Glomerular visceral epithelial cell (primary cell): Measurements from ENCODE around the gene FRAS1.
"Not testable (repeated sequence)": the region's sequence is repeated elsewhere in the genome, so short reads cannot be mapped to it uniquely, and the experiment has no call there.

Experiments used
- DNase-seq: peaks from one replicate; pipeline ENCODE4 v3.0.0-alpha.2; 2016; ENCODE audit errors: extremely low spot score

The FRAS1 gene

DNA sequence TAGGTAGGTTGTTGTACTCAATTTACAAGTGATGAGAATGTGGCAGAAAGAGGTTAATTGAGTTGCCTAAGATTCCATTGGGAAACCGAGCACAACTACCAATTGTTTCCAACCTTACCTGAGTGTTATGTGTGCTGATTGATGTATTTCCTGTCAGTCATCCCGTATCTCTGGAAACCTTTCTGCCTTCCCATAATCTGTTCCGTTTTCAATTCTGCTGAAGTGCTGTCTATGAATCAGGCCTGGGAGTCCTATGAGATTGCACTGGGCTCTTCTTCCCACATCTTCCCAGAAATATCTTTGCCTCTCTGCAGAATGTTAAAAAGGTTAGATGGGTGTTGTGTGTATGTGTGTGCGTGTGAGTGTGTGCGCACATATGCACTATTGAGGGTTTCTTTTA, 264.9 kb downstream of the FRAS1 start:
- no peak for DNase-seq

DNA sequence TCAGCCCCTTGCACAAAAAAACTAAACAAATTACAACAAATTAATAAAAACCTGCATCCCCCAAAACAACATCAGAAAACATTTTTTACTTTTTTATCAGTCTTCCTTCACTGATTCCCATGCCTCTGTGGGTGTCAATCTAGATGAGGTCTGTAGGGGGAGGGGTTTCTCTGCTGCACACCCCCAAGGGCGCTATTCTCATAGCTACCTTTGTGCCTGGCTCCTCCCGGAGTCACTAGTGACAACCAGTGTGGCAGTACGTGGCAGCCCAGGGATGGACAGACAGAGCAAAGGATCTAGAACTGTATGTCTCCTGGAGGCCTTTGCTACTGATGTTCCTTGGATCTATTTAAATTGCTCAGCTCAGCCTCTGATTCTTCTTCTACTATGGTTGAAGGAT, 266.3 kb downstream of the FRAS1 start:
- no peak for DNase-seq

DNA sequence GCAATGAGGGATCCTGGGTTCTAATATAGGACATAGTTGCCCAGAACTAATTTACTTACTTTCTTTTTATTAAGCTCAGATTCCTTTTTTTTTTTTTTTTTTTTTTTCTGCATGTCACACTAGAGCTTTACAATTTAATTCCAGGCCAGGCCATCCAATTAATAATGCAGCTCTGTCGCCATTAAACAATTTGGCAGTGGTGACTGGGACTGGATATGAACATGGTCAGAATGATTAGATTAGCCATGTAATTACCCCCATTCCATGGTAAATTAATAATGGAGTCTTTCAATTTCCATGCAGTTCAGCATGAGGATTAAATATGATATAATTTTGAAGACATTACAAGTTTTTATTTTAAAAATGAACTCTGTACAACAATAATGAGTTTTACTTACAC, 267.5 kb downstream of the FRAS1 start:
- DNase-seq: no peak

DNA sequence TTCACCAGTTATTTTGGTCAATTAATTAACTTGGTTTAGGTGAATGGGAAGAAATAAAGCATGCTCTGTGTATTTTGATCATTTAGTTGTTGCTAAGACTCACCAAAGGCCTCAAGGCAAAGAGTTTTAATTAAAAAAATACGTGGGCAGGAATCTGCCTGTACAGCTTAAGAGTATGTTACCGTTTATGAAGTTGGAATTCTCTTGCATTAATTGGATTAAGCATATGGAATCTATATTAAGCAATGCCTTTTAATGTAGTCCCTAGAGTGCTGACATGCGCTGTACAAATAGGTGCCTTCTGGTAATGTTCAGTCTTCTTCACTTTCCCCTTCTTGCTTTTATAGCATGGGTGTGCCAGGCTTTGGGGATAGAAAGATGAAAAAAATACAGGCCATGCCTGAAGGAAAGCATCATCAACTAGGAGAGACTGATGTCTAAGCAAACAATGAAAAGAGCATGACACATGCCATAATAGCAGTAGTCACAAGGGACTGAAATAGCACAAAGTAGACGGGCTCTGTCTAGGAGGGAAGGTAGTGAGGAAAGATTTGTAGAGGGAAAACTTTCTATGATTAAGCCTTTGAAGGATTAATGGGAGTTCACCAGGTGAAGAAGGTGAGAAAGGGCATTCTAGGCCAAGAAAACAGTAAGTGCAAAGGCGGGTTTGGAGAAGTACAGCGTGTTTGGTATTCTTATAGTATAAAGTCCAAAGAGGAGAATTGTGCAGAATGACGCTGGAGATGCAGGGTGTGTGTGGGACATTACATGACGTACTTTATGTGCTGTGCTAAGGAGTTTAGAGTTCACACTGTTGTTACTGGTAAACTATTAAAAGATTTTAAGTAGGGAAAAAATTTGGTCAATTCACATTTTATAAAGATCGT, 268.4 kb downstream of the FRAS1 start:
- DNase-seq: no peak

DNA sequence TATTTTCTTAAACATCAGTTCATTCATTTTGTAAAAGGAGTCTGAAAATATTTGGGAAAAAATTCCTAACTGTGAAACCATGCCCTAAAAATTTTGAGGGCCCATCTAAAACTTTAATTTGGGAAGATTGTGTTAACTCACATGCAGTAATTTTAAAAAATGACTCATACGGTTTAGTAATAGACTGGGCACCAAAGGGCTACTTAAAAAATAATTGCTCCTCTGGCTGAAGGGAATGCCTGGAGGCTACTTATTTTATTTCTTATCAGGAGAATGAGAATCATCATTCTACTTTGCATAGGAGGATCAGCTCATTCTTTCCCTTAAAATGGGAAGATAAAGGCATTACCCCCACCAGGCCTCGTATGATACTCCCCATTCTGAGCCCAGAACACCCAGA, 271.5 kb downstream of the FRAS1 start:
- not testable (repeated sequence) for DNase-seq

DNA sequence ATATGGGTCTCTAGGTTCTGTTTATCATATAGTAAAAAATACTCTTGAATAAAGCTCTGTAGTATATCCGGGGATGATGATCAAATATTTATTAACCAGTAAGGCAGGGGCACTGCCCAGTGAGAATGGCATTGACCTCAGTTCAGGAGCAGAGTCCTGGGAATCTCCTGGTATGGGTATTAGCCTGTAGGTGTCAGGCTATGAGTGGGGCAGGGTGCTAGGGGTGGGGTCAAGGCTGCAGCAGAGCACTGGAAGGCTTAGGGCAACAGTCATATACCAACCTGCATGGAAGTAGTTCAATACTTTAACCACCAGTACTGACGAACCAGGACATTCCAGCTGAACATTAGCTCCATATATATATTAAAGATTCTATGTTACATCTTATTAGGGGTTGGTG, 274.1 kb downstream of the FRAS1 start:
- no peak for DNase-seq

DNA sequence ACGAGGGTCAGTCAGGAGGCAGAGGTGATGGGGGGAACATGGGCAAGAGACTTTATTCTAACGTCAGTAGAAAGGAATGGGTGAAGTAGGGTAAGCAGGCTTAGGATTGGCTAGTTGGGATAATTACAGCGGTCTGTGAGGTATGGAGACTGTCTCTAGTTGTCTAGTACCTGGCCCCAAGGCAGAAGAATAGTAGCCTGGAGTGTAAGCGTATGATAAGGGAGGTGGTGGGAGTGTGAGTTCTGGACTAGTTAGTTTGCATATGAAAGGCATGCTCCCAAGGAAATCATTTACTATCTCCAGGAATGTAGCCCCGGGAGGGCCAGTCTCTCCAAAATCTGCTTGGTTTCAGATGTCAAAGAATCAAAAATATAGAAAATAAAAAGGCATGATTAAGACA, 274.8 kb downstream of the FRAS1 start:
- DNase-seq: no peak

DNA sequence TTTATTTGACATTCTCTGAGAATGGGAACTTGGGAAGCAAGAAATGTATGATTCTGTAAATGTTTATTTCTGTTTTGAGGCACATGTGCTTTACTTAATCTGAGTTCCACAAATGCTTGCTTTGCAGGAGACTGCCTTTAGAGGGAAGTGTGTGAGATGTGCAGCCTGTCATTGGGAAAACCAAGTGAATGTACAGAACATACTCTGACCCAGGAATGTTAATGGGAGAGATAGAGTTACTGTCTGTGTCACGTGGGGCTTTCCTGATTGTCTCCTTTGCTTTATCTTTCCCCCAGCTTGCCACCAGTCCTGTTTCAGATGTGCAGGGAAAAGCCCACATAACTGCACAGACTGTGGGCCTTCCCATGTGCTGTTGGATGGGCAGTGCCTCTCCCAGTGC, 275.9 kb downstream of the FRAS1 start:
- no peak for DNase-seq

DNA sequence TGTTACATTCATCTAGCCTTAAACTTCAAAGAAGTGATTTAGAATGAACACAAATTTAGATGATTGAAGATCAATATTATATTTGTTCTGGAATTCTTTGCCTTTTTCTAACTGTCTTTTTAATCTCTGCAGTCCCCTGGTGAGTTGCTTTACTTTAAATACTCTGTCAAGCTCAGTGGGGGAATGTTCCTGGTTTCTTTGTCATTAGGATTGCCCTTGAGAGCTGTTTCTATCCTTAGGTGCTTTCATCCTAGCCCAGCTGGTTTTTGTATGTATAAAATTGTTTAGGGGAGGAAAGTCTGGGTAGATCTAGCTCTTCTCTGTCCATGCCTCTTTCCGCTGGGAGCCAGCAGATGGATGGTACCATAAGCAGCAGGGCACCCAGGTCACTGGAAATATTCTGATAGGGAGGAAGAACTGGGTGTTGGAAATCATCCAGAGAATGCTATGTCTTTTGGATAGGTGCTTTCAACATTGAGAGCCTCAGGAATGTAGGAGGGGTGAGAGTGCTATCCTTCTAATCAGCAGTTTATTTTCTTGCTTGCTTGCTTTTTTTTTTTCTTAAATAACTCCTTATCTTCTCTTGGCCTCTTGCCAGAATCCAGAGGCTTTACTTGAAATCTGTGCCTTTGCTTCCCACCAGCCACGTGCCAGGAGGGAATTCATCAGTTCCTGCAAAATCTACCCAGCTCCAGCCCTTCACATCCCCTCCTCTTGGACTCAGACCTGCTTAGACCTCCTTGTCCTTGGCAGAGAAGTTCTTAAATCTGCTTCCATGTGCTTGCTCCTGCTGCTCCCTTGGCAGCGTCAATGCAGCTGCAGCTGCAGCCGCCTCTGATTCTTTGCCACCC, 279.2 kb downstream of the FRAS1 start:
- DNase-seq: no peak

DNA sequence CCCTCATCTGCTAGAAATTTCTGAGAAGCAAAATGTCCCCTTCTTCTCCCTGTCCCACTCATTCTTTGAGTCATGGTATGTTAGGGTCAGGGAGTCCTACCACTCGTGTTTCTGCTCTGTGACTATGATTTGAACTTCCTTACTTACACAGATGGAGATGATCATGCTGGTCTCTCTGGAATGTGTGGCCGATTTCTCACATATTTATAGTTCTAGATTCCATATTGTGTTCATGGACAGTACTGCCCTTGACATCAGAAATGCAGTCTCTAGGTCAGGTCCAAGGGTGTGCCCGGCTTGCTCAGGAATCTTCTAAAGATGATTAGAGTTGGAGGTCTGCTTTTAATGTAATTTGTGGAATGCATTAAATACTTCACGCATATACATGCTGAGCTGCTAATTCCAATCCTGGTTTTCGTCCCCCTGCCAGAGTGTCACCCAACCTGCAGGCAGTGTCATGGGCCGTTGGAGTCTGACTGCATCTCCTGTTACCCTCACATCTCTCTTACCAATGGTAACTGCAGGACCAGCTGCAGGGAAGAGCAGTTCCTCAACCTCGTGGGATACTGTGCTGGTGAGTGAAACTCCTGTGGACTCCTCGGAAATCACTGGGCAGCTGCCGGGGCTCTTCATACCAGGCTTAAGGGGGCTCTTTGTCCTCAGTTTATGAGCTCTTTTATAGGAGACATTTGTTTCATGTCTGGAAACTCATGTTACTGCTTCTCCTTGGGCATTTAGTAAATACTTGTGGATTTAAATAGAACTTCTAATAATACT, 280.3 kb downstream of the FRAS1 start:
- no peak for DNase-seq

DNA sequence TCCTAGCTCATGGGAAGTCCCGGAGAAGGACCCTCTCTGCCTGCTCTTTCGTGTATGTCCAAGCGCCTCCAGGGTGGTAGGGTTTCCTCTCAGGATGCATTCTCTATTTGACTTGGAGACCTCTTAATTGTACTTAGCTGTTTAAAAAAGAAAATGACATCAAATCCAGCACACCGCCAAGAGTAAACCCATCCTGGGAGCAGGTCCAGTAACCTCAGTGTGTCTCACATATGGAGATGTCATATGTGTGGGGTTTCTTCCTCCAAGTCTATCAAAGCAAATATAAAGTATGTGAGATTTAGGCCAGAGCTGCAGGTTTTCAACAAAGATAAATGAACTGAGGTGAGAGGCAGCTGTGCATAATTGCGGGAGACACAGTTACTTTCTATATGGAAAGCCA, 285.0 kb downstream of the FRAS1 start:
- DNase-seq: no peak

DNA sequence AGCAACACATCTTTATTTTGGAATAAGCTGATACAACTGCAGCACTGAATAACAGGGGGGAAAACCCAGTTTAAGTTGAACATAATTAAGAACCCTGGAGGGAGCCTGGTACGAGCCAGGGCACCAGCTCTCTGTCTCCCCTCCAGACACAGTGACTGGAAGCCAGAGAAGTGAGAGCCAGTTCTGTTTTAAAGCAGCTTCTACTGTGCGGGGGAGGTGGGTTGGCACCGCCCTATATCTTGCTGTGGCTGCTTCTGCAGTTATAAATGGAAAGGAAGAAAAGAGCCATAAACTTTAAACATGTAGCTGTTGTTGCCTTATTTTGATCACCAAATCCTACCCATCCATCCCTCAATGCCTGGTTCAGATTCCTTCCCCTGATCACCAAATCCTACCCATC, 286.6 kb downstream of the FRAS1 start:
- DNase-seq: no peak

DNA sequence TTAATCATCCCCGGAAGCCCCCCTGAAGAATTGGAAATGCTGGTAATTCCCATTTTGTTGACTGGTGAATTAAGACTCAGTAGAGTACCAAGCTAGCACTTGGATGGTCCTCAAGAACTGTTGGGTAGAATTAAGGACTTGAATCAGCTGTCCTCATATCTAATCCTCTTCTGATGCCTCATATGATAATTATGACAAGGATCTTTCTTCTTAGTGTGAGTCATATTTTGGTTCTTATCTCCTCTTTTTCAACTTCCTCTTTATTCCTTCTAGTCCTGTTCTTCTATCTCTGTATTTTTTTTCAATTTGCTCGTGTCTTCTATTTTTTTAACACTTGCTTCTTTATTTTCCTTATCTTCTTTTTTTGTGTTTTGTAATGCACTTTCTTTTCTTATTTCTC, 288.1 kb downstream of the FRAS1 start:
- DNase-seq: no peak

DNA sequence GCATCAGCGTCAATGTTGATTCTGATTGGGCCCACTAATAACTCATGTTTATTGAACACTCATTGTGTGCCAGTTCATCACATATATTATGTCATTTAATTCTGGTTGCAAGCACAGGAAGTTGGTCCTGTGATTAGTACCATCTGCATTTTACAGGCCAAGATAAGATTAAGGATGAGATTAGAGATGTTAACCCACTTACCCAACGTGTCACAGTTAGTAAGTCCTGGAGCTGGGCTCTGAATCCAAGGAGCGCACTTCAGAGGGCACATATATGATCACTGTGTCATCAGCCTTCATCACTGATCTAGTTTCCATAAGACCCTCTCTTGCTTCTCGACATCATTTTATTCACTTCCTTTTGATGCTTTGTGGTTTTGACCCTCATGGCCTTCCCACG, 289.1 kb downstream of the FRAS1 start:
- DNase-seq: no peak

DNA sequence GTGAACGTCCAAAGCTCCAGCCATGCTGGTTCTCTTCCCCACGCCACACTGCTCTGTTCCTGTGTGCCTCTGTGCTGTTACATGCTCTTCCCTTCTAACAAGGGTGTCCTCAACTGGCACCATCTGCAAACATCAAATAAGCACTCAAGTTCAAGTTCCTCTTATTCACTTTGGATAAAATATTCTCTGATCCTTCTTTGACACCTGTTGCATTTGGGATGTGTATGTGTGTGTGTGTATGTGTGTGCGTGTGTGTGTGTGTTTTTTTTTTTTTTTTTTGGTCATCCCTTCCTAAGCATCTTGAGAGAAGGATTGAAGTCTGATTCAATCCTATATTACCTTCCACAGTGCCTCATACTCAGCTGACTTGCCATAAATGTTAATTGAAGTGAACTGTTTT, 290.4 kb downstream of the FRAS1 start:
- no peak for DNase-seq

DNA sequence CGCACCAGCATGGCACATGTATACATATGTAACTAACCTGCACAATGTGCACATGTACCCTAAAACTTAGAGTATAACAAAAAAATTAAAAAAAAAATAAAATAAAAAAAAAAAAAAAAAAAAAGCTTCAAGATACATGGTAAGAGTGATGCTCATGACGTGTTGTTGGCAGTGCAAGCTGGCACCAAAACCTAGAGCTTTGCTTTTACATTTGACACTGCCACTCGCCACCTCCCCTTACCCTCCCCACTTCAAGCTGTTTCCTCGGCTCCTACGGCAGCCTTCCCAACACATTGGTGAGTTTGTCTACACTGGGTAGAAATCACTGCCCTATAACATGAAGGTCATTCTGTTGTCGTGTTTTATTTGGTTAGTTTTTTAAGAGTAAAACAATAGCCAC, 296.8 kb downstream of the FRAS1 start:
- no peak for DNase-seq

DNA sequence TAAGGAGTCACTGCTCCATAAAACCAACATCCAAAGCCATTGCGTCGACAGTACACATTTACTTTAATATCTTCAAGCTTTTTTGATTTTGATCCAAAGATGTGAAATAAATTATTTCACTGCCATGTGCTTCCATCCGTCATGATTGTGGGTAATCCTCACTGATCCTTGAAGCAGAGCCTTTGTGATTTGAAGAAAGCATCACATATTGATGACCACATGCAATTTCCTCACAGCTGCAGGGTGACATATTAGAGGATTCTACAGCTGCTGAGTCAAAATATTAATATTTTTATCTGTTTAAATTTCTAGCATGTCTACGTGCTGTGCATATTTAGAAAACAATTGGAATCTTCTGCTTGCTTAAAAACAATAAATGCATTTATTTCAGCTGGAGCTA, 297.7 kb downstream of the FRAS1 start:
- no peak for DNase-seq

DNA sequence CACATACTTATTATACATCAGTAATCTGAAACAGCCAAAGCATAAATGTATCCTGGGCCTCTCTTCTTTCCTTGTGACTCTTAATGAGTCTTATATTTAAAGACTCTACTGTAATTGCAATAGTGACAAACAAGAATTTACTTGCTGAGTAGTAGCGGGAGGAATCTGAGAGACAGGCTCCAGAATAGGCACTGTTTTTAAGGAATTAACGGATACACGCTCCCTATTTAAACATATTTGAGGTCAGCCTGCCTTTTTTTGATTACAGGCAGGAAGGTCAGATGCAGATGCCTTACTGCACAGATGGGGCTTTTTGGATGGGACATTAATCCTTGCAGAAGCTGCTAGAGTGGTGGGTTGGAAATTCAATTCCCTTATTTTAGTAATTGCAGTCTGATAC, 298.2 kb downstream of the FRAS1 start:
- DNase-seq: no peak

DNA sequence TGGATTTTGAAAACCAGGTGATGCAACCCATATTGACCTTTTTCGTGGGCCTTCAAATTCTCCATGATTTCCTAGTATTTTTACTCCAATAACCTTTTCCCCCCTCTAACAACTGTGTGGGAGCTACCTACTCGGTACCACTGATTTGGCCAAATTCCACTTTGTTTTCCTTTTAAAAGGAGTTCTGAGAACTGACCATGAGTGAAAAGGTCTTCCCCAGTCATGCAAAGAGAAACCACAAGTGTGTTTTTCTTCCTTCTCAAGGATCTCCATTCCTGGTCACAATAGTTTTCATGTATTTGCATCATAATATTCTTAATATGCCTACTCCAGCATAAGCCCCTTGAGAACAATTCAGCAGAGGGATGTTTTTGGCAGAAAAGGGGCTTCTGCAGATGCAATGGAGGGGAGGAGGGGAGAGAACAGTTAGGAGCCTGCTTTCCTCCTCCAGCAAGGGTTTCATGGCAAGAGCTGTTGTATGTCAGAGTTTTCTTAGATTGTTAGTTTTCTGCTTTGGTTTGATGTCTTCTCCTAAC, 299.2 kb downstream of the FRAS1 start:
- peak; percentile 17 for DNase-seq

DNA sequence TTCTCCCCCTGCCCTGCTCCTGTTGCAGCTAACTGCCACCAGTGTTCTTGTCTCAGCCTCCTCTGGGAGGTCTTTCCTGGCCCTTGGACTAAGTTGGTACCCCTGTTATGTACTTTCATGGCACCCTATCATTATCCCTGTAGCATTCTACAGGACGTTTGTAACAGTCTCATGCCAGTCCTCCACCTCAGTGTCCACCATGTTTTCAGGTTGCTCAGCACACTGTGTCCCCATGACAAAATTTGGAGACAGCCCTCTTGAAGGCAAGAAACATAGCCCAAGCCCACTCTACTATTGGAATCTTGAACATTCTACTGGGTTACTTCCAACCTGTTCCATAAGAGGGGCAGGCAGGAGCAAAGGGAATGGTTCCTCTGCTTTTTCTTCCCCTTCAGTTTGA, 300.0 kb downstream of the FRAS1 start:
- no peak for DNase-seq

DNA sequence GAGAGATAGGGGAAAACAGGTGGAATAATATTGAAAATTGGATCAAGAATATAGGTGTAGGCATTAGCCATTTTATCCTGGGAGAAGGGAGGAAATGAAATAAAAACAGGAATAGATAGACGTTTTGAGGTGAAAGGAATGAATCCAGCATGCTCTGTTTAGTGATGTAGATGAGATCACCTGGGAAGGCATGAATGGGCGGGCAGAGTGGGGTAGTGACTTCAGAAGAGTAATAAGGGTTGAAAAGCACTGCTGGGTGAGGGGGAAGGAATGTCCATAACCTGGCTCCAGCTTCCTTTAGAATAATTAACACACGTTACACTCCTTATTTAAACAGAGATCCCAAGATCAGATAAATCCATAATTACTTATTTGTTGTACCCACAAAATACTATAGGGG, 303.3 kb downstream of the FRAS1 start:
- no peak for DNase-seq

DNA sequence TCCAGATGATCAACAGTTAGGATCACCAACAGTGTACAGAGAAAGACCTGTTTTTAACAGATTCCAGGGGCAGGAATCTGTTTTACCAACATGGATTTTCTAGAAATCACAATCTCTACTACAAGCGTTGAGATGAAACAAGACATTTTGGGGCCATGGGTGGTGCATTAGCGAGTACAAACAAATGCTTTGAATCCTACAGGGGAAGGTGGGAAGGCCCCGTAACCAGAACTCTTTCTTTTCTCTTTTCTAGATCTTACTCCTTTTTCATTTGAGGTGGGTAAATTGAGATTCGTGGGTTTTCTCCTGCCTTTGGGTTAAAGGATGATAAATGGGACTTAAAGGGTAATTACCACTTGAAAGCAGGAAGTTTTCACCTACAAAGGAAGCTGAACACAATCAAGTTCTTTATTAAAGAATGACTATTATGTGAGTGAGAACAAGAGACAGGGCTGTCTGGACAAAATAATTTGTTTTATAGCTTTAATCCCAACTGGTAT, 304.5 kb downstream of the FRAS1 start:
- DNase-seq: no peak
